ENCODE results near the gene GADL1.

Gene GADL1

DNA sequence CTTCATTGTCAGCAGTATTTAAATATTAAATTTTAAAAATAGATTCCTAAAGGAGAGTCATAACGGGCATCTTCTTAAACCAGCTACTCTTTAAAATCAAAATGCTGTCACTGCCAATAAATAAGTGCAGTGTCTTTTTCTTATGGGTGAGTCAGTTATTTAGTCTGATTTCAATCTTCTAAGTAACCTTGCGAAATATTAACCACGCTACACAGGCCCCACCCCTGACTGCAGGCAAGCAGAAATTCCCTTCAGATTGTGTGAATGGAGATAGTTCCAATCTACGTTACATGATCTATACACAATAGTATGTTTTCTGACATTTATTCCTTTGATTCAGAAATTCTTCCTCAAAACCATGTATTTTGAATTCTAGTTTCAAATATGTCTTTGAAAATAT, 141.5 kb downstream of the GADL1 start:
- DNase-seq, result no peak

DNA sequence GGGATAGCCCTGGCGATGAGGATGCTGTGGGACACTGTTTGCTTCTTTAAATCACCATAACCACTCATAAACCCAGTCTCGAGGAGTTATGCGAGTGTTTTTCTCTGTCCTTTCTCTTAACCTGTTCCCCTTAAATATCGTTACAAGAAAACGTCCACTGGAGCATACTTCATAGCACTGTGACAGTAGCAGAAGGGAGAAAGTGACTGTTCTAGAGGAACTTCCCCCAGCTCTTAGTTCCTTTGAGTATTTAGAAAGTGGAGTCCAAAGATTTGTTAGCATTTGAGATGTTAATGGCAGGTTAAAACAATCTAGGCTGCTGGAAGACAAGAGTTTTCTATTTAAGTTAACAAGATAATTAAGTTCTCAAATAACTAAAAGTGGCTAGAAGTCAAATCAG, 142.0 kb downstream of the GADL1 start:
- DNase-seq, result no peak

DNA sequence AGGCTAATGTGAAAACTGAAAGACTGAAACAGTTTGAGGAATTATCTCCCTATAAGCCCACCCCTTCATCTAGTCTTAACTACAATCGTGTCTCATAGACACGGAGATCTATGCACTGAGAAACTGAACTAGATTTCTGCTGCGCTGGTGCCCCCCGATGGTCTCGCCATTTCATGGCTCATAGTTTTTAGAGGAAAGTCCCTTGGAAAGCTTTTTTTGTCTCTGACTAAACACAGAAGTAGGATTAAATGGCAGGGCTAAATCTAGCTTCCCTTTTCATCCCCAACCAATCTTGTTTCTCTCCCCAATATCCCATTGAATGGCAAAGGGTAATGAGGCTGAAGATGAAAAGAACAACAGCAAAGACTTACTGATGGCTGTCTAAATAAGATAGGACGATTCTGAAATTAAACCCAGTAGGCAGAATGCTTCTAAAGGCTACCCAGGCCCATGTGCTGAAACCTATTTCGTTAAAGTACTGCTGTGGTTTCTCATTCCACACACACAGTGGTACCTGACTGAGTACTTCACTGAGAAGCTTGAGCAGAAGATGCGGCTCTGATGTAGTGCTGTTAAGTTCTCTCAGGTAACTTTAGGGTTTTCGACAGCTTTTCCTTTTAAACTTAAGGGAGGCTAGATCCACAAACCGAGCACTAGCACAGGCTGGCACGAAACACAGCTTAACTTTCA, 142.7 kb downstream of the GADL1 start:
- no peak for DNase-seq

DNA sequence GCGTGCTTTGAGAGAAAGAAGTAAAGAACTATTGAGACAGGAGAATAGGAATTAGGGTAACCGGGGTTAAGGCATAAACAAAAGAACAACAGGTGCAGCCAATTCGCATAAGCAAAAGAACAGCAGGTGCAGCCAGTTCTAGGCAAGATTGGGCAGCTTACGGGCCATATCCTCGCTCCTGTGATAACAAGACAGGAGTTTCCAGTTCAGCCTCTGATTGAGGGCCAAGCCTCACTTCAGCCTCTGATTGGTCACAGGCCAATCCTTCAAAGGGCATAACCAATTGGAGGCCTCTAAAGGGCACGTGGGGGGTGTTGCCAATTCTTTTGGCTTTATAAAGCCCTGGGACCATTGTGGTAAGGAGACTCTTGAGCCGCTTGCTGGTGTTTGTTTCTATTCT, 143.5 kb downstream of the GADL1 start:
- DNase-seq, result no peak

DNA sequence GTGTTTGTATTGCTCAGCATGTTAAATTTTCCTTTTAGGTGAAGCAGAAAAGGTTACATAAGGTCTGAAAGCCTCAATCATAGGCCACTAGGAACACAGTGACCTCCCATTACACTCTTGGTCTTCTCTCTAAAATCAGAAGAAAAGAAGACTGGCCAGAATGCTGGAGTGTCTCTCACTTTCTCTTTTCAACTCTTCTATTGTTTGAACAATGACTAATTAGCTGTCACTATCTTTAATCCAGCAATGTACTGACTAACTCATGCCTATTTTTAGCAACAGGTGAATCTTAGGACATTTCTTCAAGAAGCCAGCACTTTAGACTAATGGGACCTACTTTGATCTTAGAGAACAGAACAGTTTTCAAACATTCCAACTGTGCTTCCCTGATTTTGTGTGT, 145.2 kb downstream of the GADL1 start:
- no peak for DNase-seq

DNA sequence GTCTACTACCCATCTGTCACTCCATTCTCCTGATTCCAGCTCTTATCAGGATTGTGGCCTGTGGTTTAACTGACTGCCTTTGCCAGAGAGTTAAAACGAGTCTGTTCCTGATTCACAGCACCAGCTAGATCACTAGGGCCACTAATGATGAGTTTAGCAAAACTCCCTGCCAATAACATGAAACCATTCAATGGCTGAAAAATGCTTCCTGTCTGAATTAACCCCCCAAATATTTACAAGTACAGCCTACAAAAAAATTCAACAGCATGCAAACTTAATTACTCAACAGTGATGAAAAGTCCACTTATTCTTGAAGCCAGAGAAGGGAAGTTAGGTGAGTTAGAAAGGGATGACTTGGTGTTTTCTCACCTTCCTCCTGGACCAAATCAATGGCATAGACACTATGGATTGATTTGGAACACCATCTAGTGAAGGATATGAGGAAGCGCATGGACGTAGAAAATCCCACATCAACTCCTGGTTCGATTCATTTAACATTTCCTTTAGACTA, 146.6 kb downstream of the GADL1 start:
- no peak for DNase-seq

DNA sequence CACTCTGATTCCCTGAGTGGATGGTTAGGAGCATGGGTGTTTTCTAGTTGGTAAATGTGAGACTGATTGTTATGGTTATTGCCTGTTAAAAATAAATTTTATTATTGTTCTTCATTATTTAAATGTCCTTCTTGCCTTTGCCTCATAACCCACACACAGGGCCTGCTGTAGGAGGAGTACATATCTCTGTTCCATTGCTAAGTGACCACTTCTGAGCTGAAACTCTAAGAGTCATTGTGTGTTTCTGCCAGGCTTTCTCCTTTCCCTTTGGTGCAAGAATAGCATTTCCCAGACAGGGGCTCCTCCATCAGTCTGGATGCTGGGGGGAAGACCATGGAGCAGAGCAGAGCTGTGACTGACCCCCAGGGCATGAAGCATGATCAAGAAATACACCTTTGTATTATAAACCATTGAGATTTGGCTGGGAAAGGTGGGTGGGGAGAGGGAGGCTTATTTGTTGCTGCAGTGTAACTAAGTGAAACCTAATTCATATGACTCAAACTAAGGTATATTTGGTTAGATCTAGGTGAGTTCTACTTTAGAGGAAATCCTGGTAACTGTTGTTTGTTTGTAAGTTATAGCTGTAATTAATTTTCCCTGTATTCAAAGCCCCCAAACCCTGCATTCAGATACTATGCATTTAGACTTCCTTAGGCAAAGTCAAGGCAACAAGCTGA, 150.7 kb downstream of the GADL1 start:
- no peak for DNase-seq

DNA sequence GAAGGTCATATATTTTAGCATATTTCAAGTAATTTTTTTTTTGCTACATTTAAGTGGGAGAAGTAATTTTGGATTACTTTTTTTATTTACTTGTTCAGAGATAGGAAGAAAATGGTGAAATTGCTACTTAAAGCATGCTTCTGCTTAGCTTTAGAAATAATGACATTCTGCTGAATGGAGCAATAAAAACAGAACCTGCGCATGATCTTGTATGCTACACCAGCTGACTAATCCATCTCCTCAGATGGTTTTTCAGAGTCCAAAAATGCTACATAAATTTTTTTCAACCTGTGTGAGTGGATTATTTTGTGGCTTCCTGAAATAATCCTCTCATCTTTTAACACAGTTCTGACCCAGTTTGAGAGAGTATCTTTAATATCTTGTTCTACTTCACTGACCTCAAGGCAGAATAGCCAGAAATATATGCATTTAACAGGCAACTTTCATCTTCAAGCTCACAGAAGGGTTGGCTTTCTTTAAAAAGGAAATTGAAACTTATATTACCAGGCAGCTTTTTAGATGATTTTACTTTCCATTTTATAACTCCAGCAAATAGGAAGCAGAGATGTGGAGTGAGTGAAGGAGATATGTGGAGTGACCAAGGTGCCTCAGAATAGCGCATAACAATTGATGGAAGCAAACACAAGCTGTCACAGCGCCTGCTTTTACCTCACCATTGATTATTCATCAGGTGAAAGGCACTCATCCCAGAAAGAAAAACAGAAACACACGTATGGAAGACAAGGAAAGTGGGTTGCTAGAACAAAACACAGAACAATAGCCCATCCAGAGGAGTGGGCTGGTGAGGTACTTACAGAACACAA, 151.5 kb downstream of the GADL1 start:
- DNase-seq, result no peak

DNA sequence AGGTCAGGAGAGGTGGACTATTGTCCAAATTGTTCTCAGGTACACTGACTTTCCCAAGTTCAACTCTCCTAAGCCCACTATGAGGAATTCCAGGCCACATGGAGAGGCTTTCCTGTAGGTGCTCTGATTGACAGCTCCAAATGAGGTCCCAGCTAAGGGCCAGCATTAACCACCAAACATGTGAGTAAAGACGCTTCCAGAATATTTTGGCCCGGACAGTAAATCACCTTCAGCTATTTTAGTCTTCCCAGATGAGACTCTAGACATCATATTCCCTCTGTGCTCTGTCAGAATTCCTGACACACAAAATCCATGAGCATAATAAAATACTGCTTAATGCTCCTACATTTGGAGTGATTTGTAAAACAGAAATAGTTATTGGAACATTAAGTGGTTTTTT, 152.6 kb downstream of the GADL1 start:
- no peak for DNase-seq

DNA sequence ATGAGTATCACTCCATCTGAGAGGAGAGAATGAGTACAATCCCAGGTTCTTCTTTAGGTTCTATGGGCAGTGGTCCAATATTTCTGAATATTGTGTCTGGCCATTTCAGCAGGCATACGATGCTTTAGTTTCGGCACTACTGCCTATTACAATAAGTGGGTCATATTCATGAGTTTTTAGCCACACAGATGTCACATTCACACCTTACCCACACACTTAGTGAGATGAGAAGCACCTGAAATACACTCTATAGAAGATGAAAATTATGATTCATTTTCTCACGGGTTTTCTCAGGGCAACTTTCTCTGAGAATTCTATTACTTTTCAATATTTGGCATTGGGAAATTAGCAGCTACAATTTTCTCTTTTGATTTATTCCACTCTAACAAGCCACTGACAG, 155.9 kb downstream of the GADL1 start:
- DNase-seq, result no peak

DNA sequence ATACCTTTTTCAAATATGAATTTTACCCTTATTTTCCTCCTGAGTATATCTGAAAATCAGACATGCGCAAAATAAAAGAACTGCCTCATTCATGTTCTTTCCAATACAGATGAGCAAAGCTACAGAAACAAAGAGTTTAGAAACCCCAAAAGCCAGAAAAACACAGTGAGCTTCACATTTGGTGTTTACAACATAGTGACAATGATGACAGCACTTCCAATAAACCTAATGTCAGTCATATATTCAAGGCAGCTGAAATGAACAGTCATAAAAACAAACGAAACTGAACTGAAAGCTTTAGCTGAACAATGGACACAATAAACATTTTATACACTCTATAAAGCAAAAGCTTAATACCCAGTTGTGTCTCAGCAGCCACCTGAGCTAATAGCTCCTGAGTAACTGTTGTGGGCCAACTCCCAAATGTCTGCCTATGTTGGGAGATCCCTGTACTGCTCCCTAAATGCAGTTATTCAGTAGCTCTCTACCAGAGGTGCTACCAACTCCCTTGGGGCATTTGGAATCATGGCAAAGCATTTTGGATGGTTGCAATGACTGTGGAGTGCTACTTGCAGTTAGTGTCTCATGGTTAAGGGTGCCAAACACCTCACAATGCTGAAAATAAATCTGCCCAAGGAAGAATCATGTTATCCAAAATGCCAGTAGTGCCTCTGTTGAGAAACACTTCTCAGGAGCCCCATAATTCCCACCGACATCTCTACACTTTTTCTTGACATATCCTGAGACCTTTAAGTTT, 156.5 kb downstream of the GADL1 start:
- DNase-seq, result no peak

DNA sequence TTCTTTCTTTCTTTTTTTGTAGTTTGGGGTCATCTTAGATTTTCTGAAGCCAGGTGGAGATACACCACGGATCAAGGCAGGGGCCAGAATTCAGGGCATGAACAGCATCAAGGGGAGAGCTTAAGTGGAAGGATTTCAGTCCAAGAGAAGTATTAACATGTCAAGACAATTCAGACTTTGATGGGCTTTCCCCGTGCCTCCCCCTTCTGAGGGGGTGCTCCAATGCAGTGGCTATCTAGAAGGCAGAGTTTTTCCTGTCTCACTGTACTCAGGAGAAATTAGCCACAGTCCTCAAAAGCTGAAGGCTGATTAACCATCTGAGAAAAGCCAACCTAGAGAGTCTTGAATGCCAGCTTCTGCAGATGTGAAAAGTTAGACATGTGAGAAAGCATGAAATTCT, 160.8 kb downstream of the GADL1 start:
- DNase-seq, result no peak

DNA sequence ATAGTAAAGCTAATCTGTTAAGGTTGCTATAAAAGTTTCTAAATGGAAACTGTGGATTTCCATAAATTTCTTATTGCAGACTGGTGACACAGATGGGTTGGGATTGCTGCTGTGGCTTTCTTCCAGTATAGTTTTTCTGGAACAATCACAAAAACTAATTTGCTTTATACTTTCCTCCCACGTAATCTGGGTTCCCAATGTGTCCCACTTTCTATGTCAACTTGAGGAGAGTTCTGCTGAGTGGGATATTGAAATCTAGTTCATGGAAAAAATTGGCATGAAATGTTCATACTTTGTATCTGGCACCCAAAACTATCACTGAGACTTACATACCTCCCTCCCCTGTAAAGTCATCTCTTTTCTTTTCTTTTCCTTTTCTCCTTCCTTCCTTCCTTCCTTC, 161.3 kb downstream of the GADL1 start:
- DNase-seq, result no peak

DNA sequence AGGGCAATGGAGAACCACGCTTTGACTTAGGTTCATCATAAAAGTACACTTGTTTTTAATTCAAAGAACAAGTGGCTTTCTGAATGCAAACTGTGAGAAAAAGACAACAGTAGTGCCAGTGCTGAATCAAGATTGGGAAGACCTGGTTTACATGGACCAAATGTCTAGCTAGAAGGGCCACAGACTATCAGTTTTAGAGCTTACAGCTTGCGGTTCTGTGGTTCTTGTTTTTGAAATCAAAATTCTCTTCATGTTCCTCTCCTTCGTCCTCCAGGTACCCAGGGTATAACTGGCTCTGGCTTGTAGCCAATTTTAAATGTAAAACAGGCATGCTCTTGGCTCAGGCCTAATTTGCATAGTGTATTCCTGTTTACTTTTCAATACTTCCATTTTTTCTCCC, 163.5 kb downstream of the GADL1 start:
- no peak for DNase-seq

DNA sequence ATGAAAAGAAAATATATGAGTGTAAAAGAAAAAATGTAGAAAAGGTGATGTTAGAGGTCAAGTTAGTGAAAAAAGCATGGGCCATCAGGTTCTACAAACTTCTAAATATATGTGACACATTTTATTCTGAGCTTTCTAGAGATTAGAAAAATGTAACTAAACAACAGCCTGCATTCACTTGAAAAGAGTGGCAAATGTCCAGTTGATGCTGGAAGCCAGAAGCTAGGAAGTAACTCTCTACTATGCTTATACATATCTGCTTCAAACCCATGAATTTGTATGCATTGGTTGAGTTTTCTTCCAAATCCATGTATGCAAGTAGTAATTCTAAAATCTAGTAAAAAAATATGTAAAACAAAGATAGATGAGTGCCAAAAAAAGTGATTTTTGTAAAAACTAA, 164.5 kb downstream of the GADL1 start:
- no peak for DNase-seq

DNA sequence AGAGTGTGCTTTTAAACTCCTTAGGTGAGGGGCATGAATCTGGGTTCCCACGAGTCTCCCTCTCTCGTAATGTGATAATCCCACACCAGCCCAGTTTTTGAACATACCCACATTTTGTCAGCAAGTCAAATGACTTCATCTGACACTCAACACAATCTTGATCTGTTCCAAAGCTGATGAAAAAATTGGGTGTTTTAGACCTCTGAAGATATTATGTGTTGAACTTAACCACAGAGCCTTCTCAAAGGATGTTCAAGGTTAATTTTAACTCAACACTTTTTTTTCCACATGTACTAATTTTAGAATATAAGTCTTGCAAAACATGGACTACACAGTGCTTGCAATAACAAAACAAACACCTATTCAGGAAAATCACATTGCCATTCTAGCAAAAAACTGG, 164.9 kb downstream of the GADL1 start:
- no peak for DNase-seq

DNA sequence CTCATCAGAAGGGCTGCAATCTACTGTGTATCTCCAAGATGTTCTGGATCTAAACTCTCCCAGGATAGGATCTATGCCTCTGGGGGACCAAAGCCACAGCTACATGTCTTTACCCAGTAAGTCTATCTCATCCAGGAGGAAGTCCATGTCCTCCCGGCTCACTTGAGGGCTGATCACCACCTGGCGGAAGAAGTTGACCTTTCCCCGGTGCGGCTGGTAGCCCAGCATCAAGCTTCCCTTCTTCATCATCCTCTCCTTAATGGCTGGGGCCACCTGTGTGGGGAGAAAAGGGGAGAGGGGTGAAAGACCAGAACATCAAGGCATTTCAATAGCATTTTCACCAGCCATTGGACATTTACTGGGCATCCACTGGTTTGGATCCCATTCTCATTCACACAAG, 166.3 kb downstream of the GADL1 start:
- no peak for DNase-seq

DNA sequence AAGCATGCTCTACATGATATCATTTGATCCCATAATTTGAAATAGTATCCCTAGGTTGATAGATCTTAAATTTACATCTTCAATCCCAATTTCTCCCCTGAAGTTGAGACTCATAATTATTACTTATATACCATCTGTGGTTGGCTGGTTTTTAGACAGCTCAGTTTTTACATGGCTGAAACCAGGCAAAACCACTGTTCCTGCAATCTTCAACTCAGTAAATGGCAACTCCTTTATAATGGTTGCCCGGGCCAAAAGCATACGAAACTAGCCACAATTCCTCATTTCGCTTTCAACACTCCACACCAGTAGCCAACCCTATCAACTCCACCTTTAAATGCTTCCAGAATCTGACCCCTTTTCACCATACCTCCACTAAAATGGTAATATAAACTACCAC, 169.6 kb downstream of the GADL1 start:
- no peak for DNase-seq

DNA sequence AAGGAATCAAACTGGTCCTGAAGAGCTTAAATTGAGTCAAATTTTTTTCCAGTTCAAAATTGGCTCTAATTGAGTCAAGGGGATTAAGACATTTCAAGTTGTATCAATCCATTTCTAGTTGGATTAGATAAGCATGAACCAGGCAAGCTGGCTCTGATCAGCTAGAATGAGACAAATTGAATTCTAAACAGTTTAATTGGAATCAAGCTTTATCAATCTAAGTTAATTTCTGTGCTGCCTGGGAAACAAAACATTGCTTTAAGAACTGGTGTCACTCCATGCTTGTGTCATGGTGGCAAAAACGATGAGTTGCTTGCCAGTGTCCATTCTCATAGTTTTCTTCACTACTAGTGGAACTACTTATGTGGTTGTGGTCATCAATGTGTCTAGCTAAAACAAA, 171.2 kb downstream of the GADL1 start:
- DNase-seq, result no peak

DNA sequence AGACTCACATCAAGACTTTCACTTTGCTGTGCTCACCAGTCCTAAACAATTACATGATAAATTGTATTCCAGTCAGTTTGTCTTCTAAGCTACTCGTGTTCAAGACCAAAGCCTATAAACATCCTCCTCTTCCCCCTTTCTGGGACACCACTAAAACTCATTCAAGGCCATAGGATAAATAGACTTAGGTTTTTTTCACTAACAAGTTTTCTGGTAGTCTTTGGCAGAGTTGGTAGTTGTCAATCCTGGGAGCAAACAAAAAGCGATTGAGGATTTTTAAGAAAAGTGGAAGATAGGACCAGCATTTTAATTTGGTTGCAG, 173.2 kb downstream of the GADL1 start:
- no peak for DNase-seq

DNA sequence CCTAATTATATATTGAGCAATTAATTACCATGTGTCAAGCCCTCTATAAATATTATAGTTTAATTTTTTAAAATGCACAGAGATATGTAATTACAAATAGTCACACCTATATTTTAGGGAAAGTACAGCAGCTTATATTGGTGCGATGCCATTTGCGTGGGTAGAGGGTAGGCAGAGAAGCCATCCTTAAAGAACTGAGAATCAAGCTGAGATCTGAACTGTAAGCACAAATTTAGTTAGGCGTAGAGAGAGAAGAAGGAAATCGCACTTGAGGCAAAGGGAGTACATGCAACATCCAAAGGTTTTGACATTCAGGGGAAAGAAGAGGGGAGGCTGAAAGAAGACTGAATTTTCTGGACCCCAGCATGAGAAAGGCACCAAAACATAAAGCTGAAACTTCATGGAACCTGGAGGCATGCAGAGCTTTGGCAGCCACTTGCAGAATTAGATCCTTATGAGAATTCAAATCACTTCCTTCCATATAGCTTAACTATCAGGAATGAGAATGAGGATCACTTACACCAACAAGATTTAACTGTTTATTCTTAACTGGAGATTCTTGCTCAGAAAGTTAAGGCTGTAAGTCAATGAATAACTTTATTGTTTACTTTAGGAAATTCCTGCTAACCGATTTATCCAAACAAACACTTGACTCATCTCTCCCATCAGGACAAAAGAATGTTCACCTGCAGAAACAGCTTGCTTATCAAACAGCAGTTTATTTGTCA, 173.7 kb downstream of the GADL1 start:
- no peak for DNase-seq

DNA sequence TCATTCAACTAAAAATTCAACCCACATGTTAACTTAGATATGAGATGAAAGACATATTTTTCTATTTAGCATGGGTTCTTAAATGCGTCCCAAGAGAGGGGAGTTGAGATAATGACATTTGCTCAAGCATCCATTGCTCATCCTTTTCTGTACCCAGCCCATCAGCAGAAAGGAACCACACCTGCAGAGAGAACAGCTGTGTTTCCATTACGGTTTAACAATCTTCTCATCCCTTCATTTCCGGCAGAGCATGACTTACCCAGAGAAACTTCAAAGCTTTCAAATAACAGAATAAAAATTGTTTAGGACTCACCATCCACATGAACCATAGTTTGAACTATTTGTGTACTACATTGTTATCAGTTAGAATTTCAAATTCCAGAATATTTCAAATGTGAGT, 174.9 kb downstream of the GADL1 start:
- DNase-seq, result no peak
